GM18498 (cell line): Measurements from ENCODE around the gene REM2.
"Not testable (repeated sequence)": the region's sequence is repeated elsewhere in the genome, so short reads cannot be mapped to it uniquely, and the experiment has no call there.

Source experiments
- ATAC-seq: cut with Tn5 transposase; IDR thresholded peaks from one replicate; pipeline ENCODE4 v1.9.1; 2021; ENCODE audit warnings: mild to moderate bottlenecking, moderate library complexity; ENCODE audit not compliant: unreplicated experiment

Gene REM2

DNA sequence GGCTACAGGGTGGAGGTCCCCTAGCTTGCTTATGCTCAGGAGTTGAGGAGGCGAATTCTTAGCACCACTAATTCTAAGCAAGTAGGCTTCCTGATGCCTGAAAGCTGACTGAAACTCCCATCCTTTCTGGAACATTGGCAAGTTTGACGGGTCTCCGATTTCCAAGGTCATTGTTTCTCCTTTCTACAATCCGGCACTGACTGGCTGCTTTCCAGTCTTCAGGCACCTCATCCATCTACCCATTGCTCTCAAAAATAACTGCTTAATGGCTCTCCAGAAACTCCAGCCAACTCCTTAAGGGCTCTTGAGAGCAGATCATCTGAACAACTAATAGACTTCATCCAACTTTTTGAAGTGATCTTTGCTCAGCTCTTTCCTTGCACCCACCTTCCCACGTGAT lies 13.3 kb downstream of the REM2 start:
- no peak for ATAC-seq

DNA sequence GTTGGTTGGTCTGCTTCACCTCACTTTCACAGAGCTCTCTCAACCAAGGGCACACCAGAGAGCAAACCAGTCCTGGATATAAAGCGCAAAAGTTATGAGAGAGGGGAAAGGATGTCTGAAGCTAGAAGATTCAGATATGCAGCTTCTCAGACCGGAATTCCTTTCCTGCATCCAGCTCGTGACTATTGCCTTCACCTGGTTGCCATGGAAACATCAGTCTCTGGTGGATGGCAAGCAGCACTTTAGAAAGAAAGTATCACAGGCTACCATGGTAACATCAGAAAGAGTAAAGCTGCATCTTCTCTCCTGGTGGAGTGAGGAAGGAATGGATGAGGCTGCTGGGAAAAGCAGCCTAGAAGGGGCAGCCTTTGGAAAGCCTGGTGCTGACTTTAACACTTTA lies 13.7 kb downstream of the REM2 start:
- ATAC-seq: no peak

DNA sequence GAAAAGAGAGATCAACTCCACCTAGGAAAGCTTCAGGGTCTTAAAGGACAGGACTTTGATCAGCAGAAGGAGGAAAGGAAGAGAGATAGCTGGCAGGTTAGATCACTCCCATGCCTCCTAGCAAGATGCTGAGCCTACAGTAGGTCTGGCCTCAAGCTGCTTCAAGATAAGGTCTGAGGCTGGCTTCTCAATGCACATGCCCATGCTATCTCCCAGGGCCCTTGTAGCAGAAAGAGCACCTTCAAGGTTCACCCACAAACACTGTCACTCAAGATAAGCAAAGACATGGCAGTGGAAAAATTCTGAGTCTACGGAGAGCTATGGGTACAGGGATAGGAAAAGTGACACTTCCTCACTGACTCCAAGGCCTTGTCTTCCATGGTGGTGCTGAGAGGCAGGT lies 14.3 kb downstream of the REM2 start:
- ATAC-seq: no peak

DNA sequence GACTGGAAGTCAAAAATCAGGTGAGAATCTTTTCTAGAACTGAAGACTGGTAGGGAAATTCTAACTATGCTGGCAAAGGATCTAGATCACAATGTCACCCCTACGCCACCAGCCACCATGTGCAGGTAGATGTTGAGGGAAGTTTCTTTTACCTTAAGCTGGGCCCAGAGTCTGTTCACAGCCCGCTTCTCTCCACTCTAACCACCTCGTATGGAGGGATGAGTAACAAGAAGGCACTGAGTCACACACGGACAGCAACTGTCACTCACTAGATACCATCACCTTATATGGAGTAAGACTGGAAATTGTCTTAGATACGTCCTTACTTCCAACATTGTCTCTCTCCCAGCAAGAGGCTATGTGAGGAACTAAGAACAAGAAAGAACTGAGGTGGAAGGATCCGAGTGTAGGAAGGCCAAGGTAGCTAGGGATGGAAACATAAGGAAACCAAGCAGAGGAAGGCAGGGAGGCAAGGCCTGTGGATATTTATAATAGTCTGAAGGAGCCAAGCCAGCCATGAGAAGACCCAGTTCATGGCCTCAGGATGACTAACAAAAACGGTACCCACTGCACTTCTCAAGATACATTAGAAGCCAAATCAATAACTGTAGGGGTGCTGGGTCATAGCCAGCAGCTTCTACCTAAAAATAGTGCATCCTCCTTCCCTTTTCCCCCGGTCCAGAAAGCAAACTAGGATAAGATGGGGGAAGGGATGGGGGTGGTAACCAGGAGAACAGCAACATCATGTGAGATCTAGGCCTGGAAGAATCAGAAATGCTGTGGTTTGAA lies 15.5 kb downstream of the REM2 start:
- ATAC-seq: no peak

- peak; percentile 56 for ATAC-seq
Measured at GRCh38 chr14:22900081-22900799, 17.2 kb downstream of the REM2 start.

- ATAC-seq: no peak
Measured at GRCh38 chr14:22901799-22902198, 18.8 kb downstream of the REM2 start.

DNA sequence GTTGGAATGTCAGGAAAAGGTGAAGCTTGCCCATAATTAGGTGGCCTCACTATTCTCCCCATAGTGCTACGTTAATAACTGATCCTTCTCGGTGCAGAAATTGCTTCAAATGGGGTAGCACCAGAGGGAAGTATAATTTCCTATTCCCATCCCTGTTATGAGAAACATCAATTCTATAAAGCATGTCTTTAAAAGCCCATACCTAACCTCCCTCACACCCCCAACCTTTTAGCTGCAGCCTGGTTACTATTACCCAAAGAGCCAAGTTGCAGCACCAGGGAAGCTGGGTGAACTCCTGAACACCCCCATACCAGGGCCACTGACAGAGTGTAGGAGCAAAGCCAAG lies 20.7 kb downstream of the REM2 start:
- no peak for ATAC-seq

GRCh38 chr14:22905627-22906026 lies 22.6 kb downstream of the REM2 start:
- ATAC-seq: no peak

GRCh38 chr14:22906073-22906472 lies 23.1 kb downstream of the REM2 start:
- ATAC-seq: no peak

DNA sequence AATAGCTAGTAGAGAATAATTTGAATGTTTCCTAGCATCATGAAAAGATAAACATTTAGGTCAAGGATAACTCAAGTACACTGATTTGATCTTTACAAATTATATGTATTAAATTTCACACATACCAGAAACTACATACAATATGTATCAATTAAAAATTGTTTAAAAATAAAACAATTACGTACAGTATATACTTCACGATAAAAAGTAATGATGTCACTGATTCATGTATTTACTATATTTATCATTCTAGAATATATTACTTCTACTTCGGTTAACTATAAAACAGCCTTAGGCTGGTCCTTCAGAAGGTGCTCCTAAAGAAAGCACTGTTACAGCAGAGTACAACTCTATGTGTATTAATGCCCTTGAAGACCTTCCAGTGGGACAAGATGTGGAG lies 24.4 kb downstream of the REM2 start:
- no peak for ATAC-seq

DNA sequence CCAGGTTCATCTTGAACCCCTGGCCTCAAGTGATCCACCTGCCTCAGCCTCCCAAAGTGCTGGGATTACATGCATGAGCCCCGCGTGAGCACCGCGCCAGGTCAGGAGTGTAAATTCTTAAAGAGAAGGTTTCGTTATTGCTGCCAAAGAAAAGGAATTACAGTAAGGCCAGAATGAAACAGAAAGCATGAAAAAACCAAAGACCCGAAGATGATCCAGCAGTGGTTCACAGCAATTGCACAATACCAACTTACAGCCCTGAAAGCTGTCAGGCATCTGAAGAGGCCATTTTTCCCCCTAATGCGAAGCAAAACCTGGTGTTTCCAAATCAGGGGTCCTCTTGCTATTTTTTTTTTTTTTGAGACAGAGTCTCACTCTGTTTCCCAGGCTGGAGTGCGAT lies 25.6 kb downstream of the REM2 start:
- ATAC-seq: no peak

DNA sequence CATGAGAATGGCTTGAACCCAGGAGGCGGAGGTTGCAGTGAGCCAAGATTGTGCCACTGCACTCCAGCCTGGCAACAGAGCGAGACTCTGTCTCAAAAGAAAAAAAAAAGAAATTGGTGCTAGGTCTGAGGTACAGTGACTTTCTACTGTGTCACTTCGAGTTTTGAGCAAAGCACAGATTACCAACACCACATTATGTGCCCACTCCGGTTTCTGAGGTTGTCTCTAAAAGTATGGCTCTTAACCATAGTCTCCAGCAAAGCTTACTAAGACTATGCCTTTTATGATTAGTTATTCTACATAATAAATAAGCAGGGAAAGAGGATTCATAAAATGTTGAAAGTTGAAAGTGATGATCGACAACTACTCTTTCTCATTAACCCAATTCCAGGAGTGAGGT lies 27.9 kb downstream of the REM2 start:
- no peak for ATAC-seq

- ATAC-seq: not testable (repeated sequence)
Measured at GRCh38 chr14:22914836-22915235, 31.8 kb downstream of the REM2 start.

- ATAC-seq: no peak
Measured at GRCh38 chr14:22915886-22916521, 33.0 kb downstream of the REM2 start.

- ATAC-seq: peak; percentile 93
Measured at GRCh38 chr14:22918804-22919600, 36.0 kb downstream of the REM2 start, which contains the start of gene RBM23. Gene RBM23 (minus strand): TSS chr14:22919149.

GRCh38 chr14:22919601-22919921 lies 36.5 kb downstream of the REM2 start:
- peak; percentile 8 for ATAC-seq

DNA sequence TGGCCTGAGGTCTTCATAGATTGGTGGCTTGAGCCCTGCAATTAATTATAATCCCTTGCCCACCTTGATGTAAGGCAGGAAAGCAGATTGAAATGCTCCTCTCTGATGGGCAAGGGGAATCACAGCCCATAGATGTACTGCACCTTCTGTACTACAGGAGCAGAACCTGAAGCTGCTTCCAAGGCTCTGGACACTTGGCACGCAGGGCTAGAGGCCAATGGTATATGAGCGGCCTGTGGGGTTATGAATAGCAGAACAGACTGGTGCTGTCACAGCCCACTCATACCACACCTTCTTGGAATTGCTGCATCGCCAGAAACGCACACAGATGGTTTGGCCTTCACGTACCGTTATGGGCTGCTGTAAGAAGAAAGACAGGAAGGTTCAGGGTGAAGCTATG lies 37.7 kb downstream of the REM2 start:
- no peak for ATAC-seq

DNA sequence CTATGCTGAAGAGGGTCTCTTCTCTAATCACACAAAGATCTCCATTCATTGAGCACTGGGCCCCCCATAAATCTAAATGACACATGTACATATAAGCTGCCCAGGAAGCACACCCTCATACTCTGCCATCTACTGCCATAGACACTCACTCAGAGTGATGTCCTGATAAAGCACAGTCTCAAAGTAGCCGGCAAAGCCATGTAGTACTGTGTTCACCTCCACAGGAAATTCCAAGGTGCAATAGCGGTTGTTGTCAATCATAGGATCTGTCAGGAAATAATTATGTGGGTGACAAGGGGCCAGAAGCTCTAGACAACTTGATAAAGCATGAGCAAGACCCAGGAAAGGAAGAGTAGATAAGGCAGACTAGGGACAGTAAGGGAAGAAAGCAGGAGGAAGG lies 39.3 kb downstream of the REM2 start:
- no peak for ATAC-seq

DNA sequence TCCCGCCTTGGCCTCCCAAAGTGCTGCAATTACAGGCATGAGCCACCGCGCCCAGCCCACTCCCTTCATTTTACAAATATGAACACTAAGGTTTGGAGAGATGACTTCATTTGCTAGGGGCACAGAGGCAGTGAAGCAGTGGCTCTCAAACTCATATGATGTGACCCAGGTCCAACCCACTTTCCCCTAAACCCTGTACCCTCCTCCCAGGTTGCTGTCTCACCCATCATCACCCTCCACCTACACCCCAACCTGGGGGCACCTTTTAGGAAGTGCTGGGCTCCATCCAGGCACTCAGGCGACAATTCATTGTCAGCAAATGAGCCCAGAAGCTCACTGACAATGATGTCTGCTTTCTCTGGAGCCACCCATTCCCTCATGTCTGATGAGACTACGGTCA lies 40.7 kb downstream of the REM2 start:
- no peak for ATAC-seq

GRCh38 chr14:22925513-22925912 lies 42.5 kb downstream of the REM2 start:
- ATAC-seq: no peak

GRCh38 chr14:22926316-22926715 lies 43.3 kb downstream of the REM2 start:
- ATAC-seq: no peak
